HAP-1 (cell line): ENCODE data around the gene GAD1.

Experiments used
- DNase-seq, 2 experiments: peaks; one replicate each; pipeline ENCODE4 v3.0.0-alpha.2; 2016 to 2020; ENCODE audit warnings: low spot score in 2 of 2
- H3K27me3 ChIP-seq: fragments of 250-450 bp; sonication (Bioruptor Pico); 2 replicates; pipeline ENCODE4 v1.5.1; 2020; ENCODE audit warnings: low read depth, mild to moderate bottlenecking, moderate library complexity
- H3K36me3 ChIP-seq: fragments of 250-450 bp; sonication (Bioruptor Pico); replicated peaks from 2 replicates; pipeline ENCODE4 v1.5.1; 2020; ENCODE audit warnings: mild to moderate bottlenecking
- H3K4me1 ChIP-seq: fragments of 250-450 bp; sonication (Bioruptor Pico); 2 replicates; pipeline ENCODE4 v1.5.1; 2020; ENCODE audit warnings: mild to moderate bottlenecking
- H3K4me3 ChIP-seq: fragments of 250-450 bp; sonication (Bioruptor Pico); 2 replicates; pipeline ENCODE4 v1.5.1; 2020; ENCODE audit warnings: mild to moderate bottlenecking, moderate library complexity
- H3K9me3 ChIP-seq: fragments of 250-450 bp; sonication (Bioruptor Pico); 2 replicates; pipeline ENCODE4 v1.5.1; 2020; ENCODE audit warnings: mild to moderate bottlenecking, moderate library complexity
- in situ Hi-C: fragments of 300-500 bp; cut with MboI; formaldehyde crosslinking; loops from 3 replicates; pipeline ENCODE4 v1.14.3; 2020; ENCODE audit warnings: low sequenced_read_pairs, inconsistent platforms, mixed read lengths

GAD1 gene

GRCh38 chr2:170821531-170822289 lies 5.0 kb downstream of the GAD1 start:
- H3K4me1 ChIP-seq = no peaks in the 10 kb centered on the region; the same call in 1 of the 2 replicates
- no peak overlapping the region for H3K4me3 ChIP-seq
- H3K36me3 ChIP-seq = no peaks in the 10 kb centered on the region
- no peaks in the 10 kb centered on the region for H3K9me3 ChIP-seq
- DNase-seq = no peak
- in situ Hi-C loops = loop anchor here (25.0 kb wide), 1 partner anchor 884 kb away; no protein-coding TSS in a partner anchor
- peaks cover 3% of the 10 kb centered on the region; the same call in 1 of the 2 replicates for H3K27me3 ChIP-seq

- in situ Hi-C loops = loop anchor here (25.0 kb wide), 1 partner anchor 885 kb away; no protein-coding TSS in a partner anchor
- Histone ChIP-seq H3K4me3 (no peak overlapping the region), H3K27me3 (peaks cover 5% of the 10 kb centered on the region; the same call in 1 of the 2 replicates), H3K36me3 (no peaks in the 10 kb centered on the region), H3K9me3 (no peaks in the 10 kb centered on the region), H3K4me1 (no peaks in the 10 kb centered on the region; the same call in 1 of the 2 replicates)
- DNase-seq = no peak
Observed at GRCh38 chr2:170822290-170823087, 5.8 kb downstream of the GAD1 start.

- Histone ChIP-seq H3K36me3 (no peaks in the 10 kb centered on the region), H3K4me1 (no peaks in the 10 kb centered on the region), H3K4me3 (no peak overlapping the region), H3K27me3 (0 out of 2 replicates have a peak, but pooled peaks cover 2% of the 10 kb centered on the region), H3K9me3 (no peaks in the 10 kb centered on the region)
- in situ Hi-C loops = loop anchor here (25.0 kb wide), 1 partner anchor 886 kb away; no protein-coding TSS in a partner anchor
- no peak for DNase-seq
Observed at GRCh38 chr2:170823088-170823897, 6.6 kb downstream of the GAD1 start.

- no peaks in the 10 kb centered on the region for H3K9me3 ChIP-seq
- no peak overlapping the region for H3K4me3 ChIP-seq
- in situ Hi-C loops = loop anchor here (25.0 kb wide), 1 partner anchor 887 kb away; no protein-coding TSS in a partner anchor
- 0 out of 2 replicates have a peak, but pooled peaks cover 2% of the 10 kb centered on the region for H3K27me3 ChIP-seq
- DNase-seq = no peak
- no peaks in the 10 kb centered on the region for H3K36me3 ChIP-seq
- no peaks in the 10 kb centered on the region for H3K4me1 ChIP-seq
Observed at GRCh38 chr2:170823898-170824215, 7.2 kb downstream of the GAD1 start.

GRCh38 chr2:170824526-170825015 lies 7.9 kb downstream of the GAD1 start:
- Histone ChIP-seq H3K4me1 (no peaks in the 10 kb centered on the region), H3K27me3 (0 out of 2 replicates have a peak, but pooled peaks cover 2% of the 10 kb centered on the region), H3K9me3 (no peaks in the 10 kb centered on the region), H3K36me3 (no peaks in the 10 kb centered on the region), H3K4me3 (no peak overlapping the region)
- in situ Hi-C loops = loop anchor here (25.0 kb wide), 1 partner anchor 887 kb away; no protein-coding TSS in a partner anchor
- DNase-seq = no peak

- no peaks in the 10 kb centered on the region for H3K9me3 ChIP-seq
- no peaks in the 10 kb centered on the region for H3K36me3 ChIP-seq
- in situ Hi-C loops = no loop called here
- no peak for DNase-seq
- no peak overlapping the region for H3K4me3 ChIP-seq
- no peaks in the 10 kb centered on the region for H3K4me1 ChIP-seq
- 0 out of 2 replicates have a peak, but pooled peaks cover 2% of the 10 kb centered on the region for H3K27me3 ChIP-seq
Observed at GRCh38 chr2:170827841-170828532, 11.3 kb downstream of the GAD1 start.

DNA sequence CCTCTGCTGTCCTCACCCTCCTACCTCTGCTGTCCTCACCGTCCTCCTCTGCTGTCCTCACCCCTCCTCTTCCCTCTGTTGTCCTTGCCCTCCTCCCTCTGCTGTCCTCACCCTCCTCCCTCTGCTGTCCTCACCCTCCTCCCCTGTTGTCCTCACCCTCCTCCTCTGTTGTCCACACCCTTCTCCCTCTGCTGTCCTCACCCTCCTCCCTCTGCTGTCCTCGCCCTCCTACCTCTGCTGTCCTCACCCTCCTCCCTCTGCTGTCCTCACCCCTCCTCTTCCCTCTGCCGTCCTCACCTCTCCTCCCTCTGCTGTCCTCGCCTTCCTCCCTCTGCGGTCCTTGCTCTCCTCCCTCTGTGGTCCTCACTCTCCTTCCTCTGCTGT lies 11.8 kb downstream of the GAD1 start:
- Histone ChIP-seq H3K4me3 (no peak overlapping the region), H3K4me1 (no peaks in the 10 kb centered on the region), H3K9me3 (no peaks in the 10 kb centered on the region), H3K36me3 (no peaks in the 10 kb centered on the region), H3K27me3 (0 out of 2 replicates have a peak, but pooled peaks cover 2% of the 10 kb centered on the region)
- in situ Hi-C loops = no loop called here
- no peak for DNase-seq

DNA sequence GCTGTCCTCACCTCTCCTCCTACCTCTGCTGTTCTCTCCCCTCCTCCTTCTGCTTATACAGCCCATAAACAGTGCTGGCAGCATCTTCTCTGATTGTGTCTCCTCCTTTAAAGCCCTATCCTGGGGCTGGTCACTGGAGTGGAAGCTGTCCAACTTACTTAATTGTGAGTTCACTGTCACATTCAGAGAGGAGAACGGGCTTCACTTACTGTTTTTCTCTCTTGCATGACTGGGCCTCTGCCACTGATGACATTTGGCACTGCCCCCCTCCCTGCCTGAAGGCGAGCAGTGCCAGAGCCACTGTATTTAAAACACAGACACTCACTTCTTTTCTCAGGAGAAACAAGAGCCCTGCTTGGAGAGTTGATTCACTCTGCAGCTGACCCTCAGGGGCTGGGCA lies 12.3 kb downstream of the GAD1 start:
- Histone ChIP-seq H3K9me3 (no peaks in the 10 kb centered on the region), H3K36me3 (no peaks in the 10 kb centered on the region), H3K4me3 (no peak overlapping the region), H3K27me3 (0 out of 2 replicates have a peak, but pooled peaks cover 2% of the 10 kb centered on the region), H3K4me1 (no peaks in the 10 kb centered on the region)
- DNase-seq = no peak
- in situ Hi-C loops = no loop called here

GRCh38 chr2:170830166-170830565 lies 13.5 kb downstream of the GAD1 start:
- Histone ChIP-seq H3K4me3 (no peak overlapping the region), H3K9me3 (no peaks in the 10 kb centered on the region), H3K27me3 (0 out of 2 replicates have a peak, but pooled peaks cover 2% of the 10 kb centered on the region), H3K4me1 (no peaks in the 10 kb centered on the region), H3K36me3 (no peaks in the 10 kb centered on the region)
- DNase-seq = no peak
- in situ Hi-C loops = no loop called here

DNA sequence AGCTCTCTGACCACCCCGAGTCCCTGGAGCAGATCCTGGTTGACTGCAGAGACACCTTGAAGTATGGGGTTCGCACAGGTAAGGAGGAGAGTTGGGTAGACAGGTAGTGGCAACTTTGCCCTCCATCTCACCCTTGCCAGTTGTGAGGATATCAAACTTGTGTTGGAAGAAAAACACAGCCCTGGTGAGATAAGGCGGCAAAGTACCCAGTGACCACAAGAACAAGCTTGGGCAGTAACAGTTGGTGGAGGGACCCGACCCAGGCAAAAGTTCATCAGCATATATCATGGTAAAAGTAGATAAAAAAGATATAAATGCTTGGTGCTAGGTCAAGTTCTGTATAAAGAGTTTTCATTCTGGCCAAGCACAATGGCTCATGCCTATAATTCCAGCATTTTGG lies 14.4 kb downstream of the GAD1 start:
- H3K9me3 ChIP-seq = no peaks in the 10 kb centered on the region
- DNase-seq = no peak
- no peaks in the 10 kb centered on the region for H3K4me1 ChIP-seq
- no peaks in the 10 kb centered on the region for H3K36me3 ChIP-seq
- no peak overlapping the region for H3K4me3 ChIP-seq
- in situ Hi-C loops = no loop called here
- H3K27me3 ChIP-seq = 0 out of 2 replicates have a peak, but pooled peaks cover 2% of the 10 kb centered on the region

DNA sequence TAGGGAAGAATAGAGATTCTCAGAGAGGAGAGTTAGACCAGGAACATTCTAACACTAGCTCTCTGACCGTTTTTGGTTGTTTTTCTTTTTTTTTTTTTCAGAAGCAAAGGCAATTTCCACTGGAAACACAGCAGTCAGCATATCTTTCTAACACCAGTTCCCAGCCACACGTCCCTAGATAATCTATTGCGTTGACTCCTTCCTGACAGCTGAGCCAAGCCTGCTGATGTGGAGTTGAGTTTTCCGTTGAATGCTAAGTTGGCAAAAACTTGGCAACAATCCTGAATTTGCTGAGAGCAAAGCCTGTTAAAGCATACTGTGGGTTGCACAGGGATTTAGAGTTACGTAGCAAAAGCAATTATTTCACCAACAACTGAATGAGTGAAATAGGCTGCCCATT lies 19.3 kb downstream of the GAD1 start:
- H3K36me3 ChIP-seq = no peaks in the 10 kb centered on the region
- H3K4me1 ChIP-seq = no peaks in the 10 kb centered on the region
- in situ Hi-C loops = no loop called here
- H3K4me3 ChIP-seq = no peak overlapping the region
- no peak for DNase-seq
- no peaks in the 10 kb centered on the region for H3K27me3 ChIP-seq
- no peaks in the 10 kb centered on the region for H3K9me3 ChIP-seq

DNA sequence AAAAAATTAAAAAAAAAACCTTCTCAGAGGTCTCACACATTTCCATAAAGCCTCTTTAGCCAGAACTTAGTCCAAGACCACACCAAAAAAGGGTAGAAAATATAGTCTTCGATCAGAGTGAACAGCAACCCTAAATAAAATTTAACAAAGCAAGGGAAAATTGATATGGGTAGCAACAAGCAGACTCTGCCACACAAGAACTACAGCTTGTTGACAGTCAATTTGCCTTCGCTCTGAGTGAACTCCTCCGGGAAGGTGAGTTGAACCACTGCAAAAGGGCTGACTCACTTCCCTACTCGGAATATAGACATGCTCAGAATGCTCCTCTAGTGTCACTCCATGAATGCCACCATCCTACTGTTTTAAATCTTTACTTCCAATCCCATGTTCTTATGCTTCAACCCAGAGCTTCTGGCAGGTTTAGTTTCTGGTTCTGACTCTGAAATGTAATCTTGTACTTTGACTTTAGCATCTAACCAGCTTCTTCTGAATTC lies 24.1 kb downstream of the GAD1 start:
- Histone ChIP-seq H3K4me3 (no peak overlapping the region), H3K4me1 (no peaks in the 10 kb centered on the region), H3K9me3 (no peaks in the 10 kb centered on the region), H3K36me3 (no peaks in the 10 kb centered on the region), H3K27me3 (no peaks in the 10 kb centered on the region)
- no peak for DNase-seq
- in situ Hi-C loops = no loop called here
